ENCODE data around the gene RNASE12.

GRCh38 chr14:20559461-20559904, 31.7 kb downstream of the RNASE12 start:
- TF ChIP-seq, protein P1, sequence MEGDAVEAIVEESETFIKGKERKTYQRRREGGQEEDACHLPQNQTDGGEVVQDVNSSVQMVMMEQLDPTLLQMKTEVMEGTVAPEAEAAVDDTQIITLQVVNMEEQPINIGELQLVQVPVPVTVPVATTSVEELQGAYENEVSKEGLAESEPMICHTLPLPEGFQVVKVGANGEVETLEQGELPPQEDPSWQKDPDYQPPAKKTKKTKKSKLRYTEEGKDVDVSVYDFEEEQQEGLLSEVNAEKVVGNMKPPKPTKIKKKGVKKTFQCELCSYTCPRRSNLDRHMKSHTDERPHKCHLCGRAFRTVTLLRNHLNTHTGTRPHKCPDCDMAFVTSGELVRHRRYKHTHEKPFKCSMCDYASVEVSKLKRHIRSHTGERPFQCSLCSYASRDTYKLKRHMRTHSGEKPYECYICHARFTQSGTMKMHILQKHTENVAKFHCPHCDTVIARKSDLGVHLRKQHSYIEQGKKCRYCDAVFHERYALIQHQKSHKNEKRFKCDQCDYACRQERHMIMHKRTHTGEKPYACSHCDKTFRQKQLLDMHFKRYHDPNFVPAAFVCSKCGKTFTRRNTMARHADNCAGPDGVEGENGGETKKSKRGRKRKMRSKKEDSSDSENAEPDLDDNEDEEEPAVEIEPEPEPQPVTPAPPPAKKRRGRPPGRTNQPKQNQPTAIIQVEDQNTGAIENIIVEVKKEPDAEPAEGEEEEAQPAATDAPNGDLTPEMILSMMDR (conservative IDR thresholded peaks at IDR 0.05): no peak
- no peak for TF ChIP-seq ZFX (IDR thresholded peaks at IDR 0.05)
